HG03469 (cell line): ENCODE measurements around the gene KIRREL3.

Source experiments
- ATAC-seq: cut with Tn5 transposase; IDR thresholded peaks from one replicate; pipeline ENCODE4 v1.9.1; 2021; ENCODE audit warnings: mild to moderate bottlenecking, moderate library complexity, moderate number of reproducible peaks; ENCODE audit not compliant: unreplicated experiment

Gene KIRREL3

GRCh38 chr11:126548581-126549550 lies 451.7 kb downstream of the KIRREL3 start:
- no peak for ATAC-seq

- ATAC-seq = no peak
These were observed 452.9 kb downstream of the KIRREL3 start for GRCh38 chr11:126547691-126548090.

- ATAC-seq = no peak
These were observed 453.4 kb downstream of the KIRREL3 start for GRCh38 chr11:126547161-126547560.

GRCh38 chr11:126546694-126547093 lies 453.9 kb downstream of the KIRREL3 start:
- ATAC-seq = no peak

GRCh38 chr11:126546191-126546590 lies 454.4 kb downstream of the KIRREL3 start:
- ATAC-seq = no peak

GRCh38 chr11:126545057-126545555 lies 455.5 kb downstream of the KIRREL3 start:
- no peak for ATAC-seq

- no peak for ATAC-seq
These were observed 456.2 kb downstream of the KIRREL3 start for GRCh38 chr11:126544108-126545056.

GRCh38 chr11:126543691-126544090 lies 456.9 kb downstream of the KIRREL3 start:
- no peak for ATAC-seq

GRCh38 chr11:126542334-126543015 lies 458.1 kb downstream of the KIRREL3 start:
- no peak for ATAC-seq

GRCh38 chr11:126538071-126538470 lies 462.5 kb downstream of the KIRREL3 start:
- no peak for ATAC-seq

DNA sequence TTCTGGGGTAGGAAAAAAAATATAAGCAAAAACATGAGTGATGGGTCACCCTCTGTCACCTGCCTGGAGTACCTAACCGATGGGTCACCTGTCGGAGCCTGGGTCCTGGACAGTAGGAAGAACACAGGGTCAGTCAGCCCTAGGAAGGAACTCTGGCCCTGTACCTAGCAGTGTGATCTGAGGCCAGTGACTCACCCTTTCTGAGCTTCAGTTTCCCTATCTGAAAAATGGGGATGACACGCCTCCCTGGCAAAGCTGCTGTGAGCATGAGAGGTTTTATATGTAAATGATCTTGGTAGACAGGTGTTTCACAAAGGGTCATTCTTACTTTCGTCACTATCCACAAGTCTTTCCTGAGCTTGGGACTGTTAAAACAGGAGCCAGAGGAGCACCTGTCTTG lies 463.1 kb downstream of the KIRREL3 start:
- ATAC-seq = no peak

GRCh38 chr11:126534141-126534805 lies 466.3 kb downstream of the KIRREL3 start:
- ATAC-seq = no peak

DNA sequence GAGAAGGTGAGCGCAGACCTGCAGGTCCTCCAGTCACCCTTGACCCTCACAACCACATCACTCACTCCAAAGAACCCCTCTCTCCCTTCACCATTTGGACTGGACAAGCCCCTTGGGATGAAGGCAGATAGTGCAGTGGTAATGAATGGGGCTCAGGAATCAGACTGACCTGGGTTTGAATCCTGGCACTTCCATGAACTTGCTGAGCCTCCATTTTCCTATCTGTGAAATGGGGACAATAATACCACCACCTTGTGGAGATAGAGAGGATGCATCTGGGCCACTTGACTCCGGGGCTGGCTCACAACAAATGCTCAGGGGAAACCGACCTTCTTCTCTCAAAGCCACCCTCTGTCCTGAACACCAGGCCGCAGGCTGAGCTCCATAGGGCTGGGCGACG lies 467.0 kb downstream of the KIRREL3 start:
- no peak for ATAC-seq

DNA sequence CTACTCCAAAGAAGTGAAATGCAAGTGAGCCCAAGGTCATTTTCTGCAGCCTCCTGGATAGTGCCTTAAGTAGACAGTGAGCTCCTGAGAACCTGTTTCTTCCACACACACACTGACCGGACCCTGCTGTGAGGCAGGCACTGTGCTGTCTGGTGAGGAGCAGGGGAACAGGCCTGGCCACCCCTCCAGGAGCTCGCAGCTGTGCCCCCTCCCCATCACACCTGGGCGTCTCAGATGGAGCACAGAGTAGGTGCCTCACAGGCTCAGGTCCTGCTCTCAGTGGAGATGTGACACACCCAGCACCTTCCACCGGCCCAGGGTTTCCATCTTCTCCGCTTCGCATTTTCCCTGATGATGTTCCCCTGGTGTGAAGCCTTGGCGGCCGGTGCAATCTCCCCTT lies 470.2 kb downstream of the KIRREL3 start:
- no peak for ATAC-seq

GRCh38 chr11:126529037-126529436 lies 471.5 kb downstream of the KIRREL3 start:
- ATAC-seq = no peak

DNA sequence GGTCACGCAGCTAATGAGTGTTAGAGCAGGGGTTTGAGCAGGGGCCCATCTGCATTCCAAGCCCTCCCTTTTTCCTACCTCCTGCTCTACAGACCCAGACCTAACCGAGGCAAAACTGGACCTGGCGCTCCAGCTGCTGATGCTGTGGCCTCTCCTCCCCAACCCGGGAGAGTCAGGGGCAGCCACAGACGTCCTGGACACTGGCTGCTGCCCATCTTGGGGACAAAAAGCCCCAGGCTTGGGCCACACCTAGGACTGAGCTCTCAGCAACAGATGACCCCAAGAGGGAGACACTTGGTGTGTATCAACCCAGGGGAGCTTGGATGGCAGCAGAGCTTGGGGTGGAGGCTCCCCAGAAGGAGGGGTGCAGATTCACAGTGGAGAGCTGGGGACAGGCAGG lies 472.5 kb downstream of the KIRREL3 start:
- no peak for ATAC-seq

DNA sequence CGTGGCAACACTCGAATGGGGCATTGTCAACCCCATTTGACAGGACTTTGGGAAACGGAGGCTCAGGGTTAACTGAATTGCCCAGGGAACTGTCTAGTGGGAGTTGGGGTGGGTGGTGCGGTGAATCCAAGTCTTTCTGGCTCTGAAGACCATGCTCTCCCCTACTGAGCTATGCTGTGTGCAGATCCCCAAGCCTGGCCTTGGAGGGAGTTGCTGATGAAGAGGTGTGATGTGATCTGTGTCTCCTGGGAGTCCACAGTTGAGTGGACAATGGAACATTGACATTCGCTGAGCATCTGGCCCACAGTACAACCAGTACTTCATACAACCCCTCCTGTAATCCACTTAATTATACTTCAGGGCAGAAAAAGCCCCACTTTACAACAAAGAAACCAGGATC lies 472.9 kb downstream of the KIRREL3 start:
- ATAC-seq = no peak

- ATAC-seq = no peak
These were observed 474.1 kb downstream of the KIRREL3 start for GRCh38 chr11:126526471-126526870.

- no peak for ATAC-seq
These were observed 474.9 kb downstream of the KIRREL3 start for GRCh38 chr11:126525702-126526101.

DNA sequence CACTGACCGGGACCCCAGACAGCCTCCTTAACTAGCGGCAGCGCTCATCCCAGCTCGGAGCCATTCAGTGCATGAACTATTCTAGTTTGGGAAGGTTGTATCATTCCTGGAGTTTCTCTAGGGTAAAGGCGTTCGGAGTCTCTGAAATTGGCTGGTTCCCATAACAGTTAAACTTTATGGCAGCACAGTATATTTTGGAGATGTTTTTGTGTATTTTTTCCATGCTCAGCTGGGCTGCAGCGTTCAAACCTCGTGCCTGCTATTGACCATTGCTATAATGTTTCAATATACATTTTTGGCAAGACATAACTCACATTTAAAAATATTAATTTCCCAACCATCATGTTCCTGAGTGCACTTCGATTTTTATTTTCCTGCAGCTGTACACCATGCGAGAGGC lies 475.4 kb downstream of the KIRREL3 start:
- no peak for ATAC-seq
